ENCODE results near the gene MIOX. TPM values are rescaled to one million over a fixed set of nuclear protein-coding genes. Genes with fewer than 3 reads are reported as not detected.

Gene MIOX
- total and polyA plus RNA-seq, 2 of the 13 experiments (the other 11 are each of a cell fraction or from before 2014, with no cell fraction given), result 1.5 to 2.9 TPM

- CTCF ChIA-PET (ENCODE audit: low intra/inter-chr PET ratio, low total read pairs), result no interaction called here
- POLR2A ChIA-PET, result interaction anchor here (1.8 kb wide), 1 partner anchor 21 kb away, joined by 5 read pairs; the partner anchor contains the start of gene SCO2
Measured at GRCh38 chr22:50504369-50505211, 17.9 kb downstream of the MIOX start.

GRCh38 chr22:50505276-50505775, 18.7 kb downstream of the MIOX start:
- ChIA-PET POLR2A (no interaction called here), CTCF (ENCODE audit: low intra/inter-chr PET ratio, low total read pairs) (no interaction called here)
- no peak overlapping the region for H3K4me2 ChIP-seq (ENCODE audit: low read depth, low read length)
- ATAC-seq (no peak), DNase-seq (ENCODE audit: low spot score) (no peak), FAIRE-seq (no peak)
- H3K79me2 ChIP-seq (ENCODE audit: insufficient read depth, low read length), result peaks cover 28% of the 10 kb centered on the region
- intact Hi-C loops (cut with micrococcal nuclease; ENCODE audit: unreplicated experiment) (no loop called here), in situ Hi-C loops (cut with HindIII; ENCODE audit: extremely low pct_ligation_motif_present, low pct_unique_long_range_greater_than_20kb) (no loop called here)
- no peak overlapping the region for H2AFZ ChIP-seq (ENCODE audit: low read length)
- peaks cover 19% of the 10 kb centered on the region for H3K4me1 ChIP-seq (ENCODE audit: insufficient read depth, low read length)
- H3K27me3 ChIP-seq (ENCODE audit: control insufficient read depth in 1 of 2, insufficient read depth in 2 of 2, low read length in 2 of 2), result no peaks in the 10 kb centered on the region; a peak in 1 of 5 replicates
- WGBS (ENCODE audit: low lambda C conversion rate), result 100% methylated on average over 7 of the region's 14 CpGs
- H3K36me3 ChIP-seq (replicated peaks in 1 of 2; ENCODE audit: control insufficient read depth in 1 of 2, insufficient read depth in 2 of 2, low read length in 2 of 2), result peaks cover 2 to 10% of the 10 kb centered on the region in 2 experiments; a peak in 1 of 5 replicates
- no peak overlapping the region for H3K4me3 ChIP-seq (replicated peaks in 1 of 3; ENCODE audit: insufficient read depth in 1 of 3, low read depth in 2 of 3, low read length in 3 of 3)
- no peak for TF ChIP-seq ATF2 (CRISPR knock-in tag; IDR thresholded peaks at IDR 0.05)
- TF ChIP-seq ZNF614 (CRISPR knock-in tag; IDR thresholded peaks at IDR 0.05; ENCODE audit: borderline replicate concordance), result no peak
- no peak for TF ChIP-seq DNMT3B (CRISPR knock-in tag; conservative IDR thresholded peaks at IDR 0.05)
- no peak for TF ChIP-seq AKAP8 (CRISPR knock-in tag; IDR thresholded peaks at IDR 0.05)
- no peak for TF ChIP-seq PLSCR1 (CRISPR knock-in tag; IDR thresholded peaks at IDR 0.05; ENCODE audit: borderline replicate concordance)
- TF ChIP-seq BCL6 (CRISPR knock-in tag; IDR thresholded peaks at IDR 0.05), result no peak
- TF ChIP-seq ZNF841 (CRISPR knock-in tag; IDR thresholded peaks at IDR 0.05; ENCODE audit: borderline replicate concordance), result no peak
- TF ChIP-seq SIX1 (CRISPR knock-in tag; IDR thresholded peaks at IDR 0.05; ENCODE audit: borderline replicate concordance), result no peak
- BruUV-seq (replicated peaks), result no TSS peak
- no peaks in the 10 kb centered on the region for H3K9me3 ChIP-seq (ENCODE audit: low read length)
- H3K9ac ChIP-seq (ENCODE audit: insufficient read depth, low read depth, low read length), result no peak overlapping the region
- no peak overlapping the region for H3K27ac ChIP-seq (ENCODE audit: extremely low read length, insufficient read depth, low read length)
- no peaks in the 10 kb centered on the region for H4K20me1 ChIP-seq (ENCODE audit: insufficient read depth, low read length)

More at GRCh38 chr22:50504369-50505211, 17.9 kb downstream of the MIOX start:
- no peak for ATAC-seq
- Histone ChIP-seq H3K4me1 (ENCODE audit: insufficient read depth, low read length) (peaks cover 18% of the 10 kb centered on the region), H3K9ac (ENCODE audit: insufficient read depth, low read depth, low read length) (no peak overlapping the region), H4K20me1 (ENCODE audit: insufficient read depth, low read length) (no peaks in the 10 kb centered on the region), H3K79me2 (ENCODE audit: insufficient read depth, low read length) (peaks cover 22% of the 10 kb centered on the region), H3K4me2 (ENCODE audit: low read depth, low read length) (no peak overlapping the region), H3K36me3 (replicated peaks in 1 of 2; ENCODE audit: control insufficient read depth in 1 of 2, insufficient read depth in 2 of 2, low read length in 2 of 2) (peaks cover 2 to 10% of the 10 kb centered on the region in 2 experiments; a peak in 1 of 5 replicates), H3K27me3 (ENCODE audit: control insufficient read depth in 1 of 2, insufficient read depth in 2 of 2, low read length in 2 of 2) (no peaks in the 10 kb centered on the region; a peak in 1 of 5 replicates), H3K27ac (ENCODE audit: extremely low read length, insufficient read depth, low read length) (no peak overlapping the region), H3K4me3 (replicated peaks in 1 of 3; ENCODE audit: insufficient read depth in 1 of 3, low read depth in 2 of 3, low read length in 3 of 3) (no peak overlapping the region), H3K9me3 (ENCODE audit: low read length) (no peaks in the 10 kb centered on the region), H2AFZ (ENCODE audit: low read length) (no peak overlapping the region)
- 92% methylated on average over 29 of the region's 44 CpGs for WGBS (ENCODE audit: low lambda C conversion rate)
- no TSS peak for BruUV-seq (replicated peaks)
- DNase-seq (ENCODE audit: low spot score), result no peak
- no peak for TF ChIP-seq PPARG (CRISPR knock-in tag; conservative IDR thresholded peaks at IDR 0.05)
- 0 out of 2 replicates have a peak, but pooled peaks have one; percentile 30 for TF ChIP-seq RBFOX2 (IDR thresholded peaks at IDR 0.05; ENCODE audit: low read depth, low read length)
- no peak for FAIRE-seq
- in situ Hi-C loops (cut with HindIII; ENCODE audit: extremely low pct_ligation_motif_present, low pct_unique_long_range_greater_than_20kb) (no loop called here), intact Hi-C loops (cut with micrococcal nuclease; ENCODE audit: unreplicated experiment) (no loop called here)
